PC-9 (cell line): ENCODE data around the gene OSBPL3.

Experiments used
- CTCF ChIP-seq: fragments of 200-600 bp; sonication (generic); conservative IDR thresholded peaks from 2 replicates; pipeline ENCODE4 v1.6.1; 2017; ENCODE audit warnings: mixed run types, antibody characterized with exemption, mild to moderate bottlenecking, moderate library complexity
- EZH2 ChIP-seq: fragments of 200-600 bp; sonication (generic); IDR thresholded peaks from 2 replicates; pipeline ENCODE4 v1.8.0; 2017; ENCODE audit warnings: antibody characterized with exemption, low read depth

DNA sequence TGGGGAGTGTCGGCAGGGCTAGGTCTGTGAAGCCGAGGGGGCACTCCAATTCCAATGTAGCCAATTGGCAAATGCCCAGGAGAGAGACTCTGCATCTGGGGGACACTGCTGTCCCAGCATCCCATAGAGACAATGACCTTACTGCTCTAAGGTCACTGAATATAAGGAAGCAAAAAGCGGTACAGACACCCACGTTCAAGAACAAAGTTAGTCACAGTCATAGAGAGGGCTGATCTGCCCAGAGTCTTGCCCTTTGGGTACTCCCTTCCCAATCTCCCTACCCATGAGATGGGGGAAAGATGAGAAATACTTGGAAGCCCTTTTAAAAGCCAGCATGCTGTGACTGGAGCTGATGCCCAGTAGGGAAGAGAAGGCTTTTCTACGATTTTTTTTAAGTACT lies 146.4 kb downstream of the OSBPL3 start:
- no peak for TF ChIP-seq CTCF
- TF ChIP-seq EZH2: no peak
